Vagina (tissue), 2 donors: Measurements from ENCODE around the gene CEP170B.

Experiments
- POLR2A ChIP-seq, 2 donors: fragments of 450-650 bp; IDR thresholded peaks; one replicate each; pipeline ENCODE4 v1.6.1; 2017; ENCODE audit warnings: antibody characterized with exemption in 2 of 2, mild to moderate bottlenecking in 2 of 2, moderate library complexity in 2 of 2
- TF ChIP-seq, protein P1 (sequence below), 3 experiments: fragments of 450-650 bp in 2 of 3; fragments of 200-600 bp in 1 of 3; sonication (generic) in 1 of 3; IDR thresholded peaks; one replicate each; pipeline ENCODE4 v1.5.1; 2017 to 2019; ENCODE audit warnings: antibody characterized with exemption in 3 of 3, mild to moderate bottlenecking in 2 of 3, moderate library complexity in 2 of 3

DNA sequence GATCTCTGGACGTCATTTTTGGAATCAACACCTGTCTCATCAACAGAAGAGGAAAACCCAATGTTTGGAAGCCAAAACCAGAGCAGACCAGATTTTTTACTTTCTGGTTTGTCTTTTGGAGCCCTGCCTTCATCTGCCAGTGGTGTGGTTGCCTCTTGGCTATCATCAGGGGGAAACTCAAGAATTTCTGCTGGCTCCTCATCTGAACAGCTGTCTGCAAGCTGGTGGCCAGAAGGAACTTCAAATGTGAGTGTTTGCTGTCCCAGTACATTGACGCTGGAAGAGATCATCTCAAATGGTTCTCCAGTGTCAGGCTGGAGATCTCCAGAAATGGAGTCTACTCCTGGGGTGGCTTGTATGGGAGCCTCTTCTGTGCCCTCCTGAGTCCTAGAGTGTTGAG is 73.4 kb downstream of the CEP170B start:
- TF ChIP-seq POLR2A (IDR thresholded peaks at IDR 0.05), result no peak
- TF ChIP-seq, protein P1, sequence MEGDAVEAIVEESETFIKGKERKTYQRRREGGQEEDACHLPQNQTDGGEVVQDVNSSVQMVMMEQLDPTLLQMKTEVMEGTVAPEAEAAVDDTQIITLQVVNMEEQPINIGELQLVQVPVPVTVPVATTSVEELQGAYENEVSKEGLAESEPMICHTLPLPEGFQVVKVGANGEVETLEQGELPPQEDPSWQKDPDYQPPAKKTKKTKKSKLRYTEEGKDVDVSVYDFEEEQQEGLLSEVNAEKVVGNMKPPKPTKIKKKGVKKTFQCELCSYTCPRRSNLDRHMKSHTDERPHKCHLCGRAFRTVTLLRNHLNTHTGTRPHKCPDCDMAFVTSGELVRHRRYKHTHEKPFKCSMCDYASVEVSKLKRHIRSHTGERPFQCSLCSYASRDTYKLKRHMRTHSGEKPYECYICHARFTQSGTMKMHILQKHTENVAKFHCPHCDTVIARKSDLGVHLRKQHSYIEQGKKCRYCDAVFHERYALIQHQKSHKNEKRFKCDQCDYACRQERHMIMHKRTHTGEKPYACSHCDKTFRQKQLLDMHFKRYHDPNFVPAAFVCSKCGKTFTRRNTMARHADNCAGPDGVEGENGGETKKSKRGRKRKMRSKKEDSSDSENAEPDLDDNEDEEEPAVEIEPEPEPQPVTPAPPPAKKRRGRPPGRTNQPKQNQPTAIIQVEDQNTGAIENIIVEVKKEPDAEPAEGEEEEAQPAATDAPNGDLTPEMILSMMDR (IDR thresholded peaks at IDR 0.05), result no peak
